HG03064 (cell line): ENCODE data around the gene APOL6.
"Not testable (repeated sequence)": the region's sequence is repeated elsewhere in the genome, so short reads cannot be mapped to it uniquely, and the experiment has no call there.

Experiments used
- ATAC-seq: cut with Tn5 transposase; IDR thresholded peaks from one replicate; pipeline ENCODE4 v1.9.1; 2021; ENCODE audit warnings: low read depth; ENCODE audit not compliant: unreplicated experiment

Gene APOL6

DNA sequence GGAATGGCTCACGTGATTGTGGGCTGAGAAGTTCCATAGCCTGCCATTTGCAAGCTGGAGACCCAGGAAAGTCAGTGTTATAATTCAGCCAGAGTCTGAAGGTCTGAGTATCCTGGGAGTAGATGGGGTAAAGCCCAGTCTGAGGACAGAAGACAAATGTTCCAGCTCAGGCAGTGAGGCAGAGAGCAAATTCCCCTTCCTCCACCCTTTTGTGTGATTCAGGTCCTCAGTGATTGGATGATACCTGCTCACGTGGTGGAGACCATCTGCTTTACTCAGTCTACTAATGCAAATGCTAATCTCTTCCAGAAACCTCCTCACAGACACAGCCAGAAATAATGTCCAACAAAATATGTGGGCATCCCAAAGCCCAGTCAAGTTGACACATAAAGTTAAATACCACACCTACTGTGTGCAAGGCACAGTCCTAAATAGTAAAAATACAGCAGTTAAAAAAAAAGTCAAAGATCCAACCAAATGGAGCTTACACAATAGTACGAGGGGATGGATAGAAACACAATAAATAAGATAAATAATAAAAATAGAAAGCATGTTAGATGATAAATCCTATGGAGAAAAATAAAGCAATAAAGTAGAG, 13.2 kb upstream of the APOL6 start:
- ATAC-seq: no peak

DNA sequence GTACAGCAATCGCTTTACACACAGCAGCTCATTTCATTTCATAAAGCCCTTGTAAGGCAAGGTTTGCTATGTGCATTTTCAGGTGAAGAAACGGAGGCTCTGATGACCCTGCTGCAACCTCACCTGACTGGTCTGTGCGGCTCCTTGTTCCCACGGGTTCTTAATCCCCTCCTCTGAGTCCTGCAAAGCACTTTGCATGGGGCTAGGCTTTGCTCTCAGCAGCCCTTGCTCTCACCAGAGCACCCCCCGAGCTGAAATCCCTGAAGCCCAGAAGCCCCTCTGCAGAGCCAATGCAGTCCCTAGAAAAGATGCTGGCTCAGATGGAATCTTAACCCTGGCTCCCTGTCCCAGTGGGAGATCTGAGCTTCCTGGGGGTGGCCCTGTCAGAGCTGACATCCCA, 11.0 kb upstream of the APOL6 start:
- ATAC-seq: no peak

DNA sequence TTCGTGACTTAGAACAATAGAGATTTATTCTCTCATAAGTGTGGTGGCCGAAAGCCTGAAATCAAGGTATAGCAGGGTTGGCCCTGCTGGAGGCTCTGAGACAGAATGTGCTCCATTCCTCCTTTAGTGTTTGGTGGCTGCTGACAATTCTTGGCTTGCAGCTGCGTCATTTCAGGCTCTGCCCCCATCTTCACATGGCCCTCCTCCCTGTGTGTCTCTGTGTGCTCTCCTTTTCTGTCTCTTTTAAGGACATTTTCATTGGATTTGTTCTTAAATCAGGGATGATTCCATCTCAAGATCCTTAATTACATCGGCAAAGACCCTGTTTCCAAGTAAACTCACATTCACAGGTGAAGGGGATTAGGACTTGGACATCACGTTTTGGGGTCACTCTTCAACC, 10.2 kb upstream of the APOL6 start:
- ATAC-seq: no peak

DNA sequence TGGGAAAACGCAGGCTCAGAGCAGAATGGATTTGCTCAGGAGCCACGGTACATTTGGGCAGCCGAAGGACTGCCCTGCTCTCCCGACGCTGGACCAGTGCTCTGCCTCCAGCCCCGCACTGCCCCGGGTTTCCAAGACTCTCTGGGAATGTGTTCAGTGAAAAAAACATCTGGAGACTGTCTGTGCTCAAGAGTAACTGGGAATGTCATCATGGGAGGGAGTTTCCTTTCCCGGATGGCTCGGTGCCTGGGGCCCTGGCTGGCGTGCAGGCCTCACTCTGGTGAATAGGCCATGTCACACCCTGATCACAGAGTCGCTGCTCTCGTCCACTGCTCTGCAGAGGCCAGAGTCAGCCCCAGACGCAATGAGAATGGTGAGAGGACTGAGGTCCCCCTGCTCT, 9.8 kb upstream of the APOL6 start:
- no peak for ATAC-seq

DNA sequence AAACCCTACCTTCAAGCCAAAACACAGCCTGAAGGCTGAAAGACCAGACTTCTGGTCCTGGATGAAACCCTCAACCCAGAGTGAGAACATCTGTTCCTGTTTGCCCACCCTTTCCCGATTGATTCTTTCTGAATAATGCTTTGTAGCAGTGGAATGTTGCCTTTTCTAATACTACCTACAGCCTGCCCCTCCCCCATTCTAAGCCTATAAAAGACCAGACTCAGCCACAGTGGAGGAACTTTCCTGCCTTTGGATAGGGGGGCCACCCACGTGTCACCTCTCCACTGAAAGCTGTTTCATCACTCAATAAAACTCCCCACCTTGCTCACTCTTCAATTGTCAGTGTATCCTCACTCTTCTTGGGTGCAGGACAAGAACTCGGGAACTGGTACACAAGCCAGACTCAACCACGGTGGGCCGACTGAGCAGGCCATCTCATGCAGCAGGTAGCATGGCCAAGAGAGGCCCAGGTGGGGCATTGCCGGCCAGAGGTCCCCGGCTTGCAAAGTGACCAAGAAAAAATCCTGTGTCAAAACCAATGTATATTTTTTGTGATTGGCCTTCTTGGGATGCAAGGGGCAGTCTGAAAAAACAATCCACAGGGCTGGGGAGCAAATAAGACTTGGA, 6.6 kb upstream of the APOL6 start:
- no peak for ATAC-seq

DNA sequence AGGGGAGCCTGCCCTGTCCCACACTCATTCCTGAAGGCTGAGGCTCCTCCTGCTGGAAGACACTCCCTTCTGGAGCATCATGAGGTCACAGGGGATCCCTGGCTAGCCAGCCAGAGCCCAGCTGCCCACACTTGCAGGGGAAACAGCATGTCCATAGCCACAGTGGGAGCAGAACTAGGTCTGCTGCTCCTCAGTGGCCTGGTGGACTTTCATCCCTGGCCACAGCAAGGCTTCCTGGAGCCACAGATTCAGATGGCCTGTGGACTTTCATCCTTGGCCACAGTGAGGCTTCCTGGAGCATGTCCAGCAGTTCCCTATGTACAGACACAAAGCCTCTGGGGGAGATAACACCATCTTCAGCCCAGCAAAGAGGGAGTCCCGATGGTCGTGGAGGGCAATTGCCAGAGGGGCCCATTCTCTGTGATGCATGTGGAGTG, 5.9 kb upstream of the APOL6 start:
- no peak for ATAC-seq

DNA sequence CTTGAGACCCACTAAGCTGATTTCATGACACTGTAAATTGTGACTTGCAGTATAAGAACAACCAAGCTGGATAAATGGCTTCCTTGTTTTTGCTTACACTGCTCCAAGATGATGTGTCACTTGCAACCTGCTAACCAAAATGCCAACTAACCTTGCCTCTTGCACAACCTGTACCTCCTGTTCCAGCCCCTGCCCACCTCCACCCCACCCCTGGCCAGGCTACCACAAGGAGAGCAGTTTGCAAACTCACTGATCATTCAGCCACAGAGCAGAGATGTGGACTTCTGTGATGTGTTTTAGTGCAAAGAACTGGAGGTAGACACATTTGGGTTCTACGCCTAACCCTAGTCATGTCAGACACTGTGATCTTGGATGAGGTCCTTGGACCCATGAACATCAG, 4.3 kb upstream of the APOL6 start:
- no peak for ATAC-seq

DNA sequence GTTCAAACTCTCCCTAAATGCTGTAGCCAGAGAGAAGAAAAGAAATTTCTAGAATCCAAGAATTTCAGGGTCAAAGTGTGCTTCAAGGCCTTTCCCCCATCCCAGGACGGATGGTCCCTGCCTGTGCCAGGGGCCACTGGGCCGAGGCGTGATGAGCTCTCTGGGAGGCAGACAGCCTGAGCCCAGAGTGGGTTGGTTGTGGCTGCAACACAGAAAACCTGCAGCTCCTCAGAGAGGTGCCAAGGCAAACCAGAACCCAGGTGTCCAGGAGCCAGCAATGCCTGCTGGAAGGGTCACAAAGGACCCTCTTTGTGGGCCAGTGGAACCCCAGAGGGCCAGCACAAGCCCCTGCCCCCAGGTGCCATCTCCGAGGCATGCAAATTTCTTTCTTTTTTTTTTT, 2.6 kb upstream of the APOL6 start:
- no peak for ATAC-seq

DNA sequence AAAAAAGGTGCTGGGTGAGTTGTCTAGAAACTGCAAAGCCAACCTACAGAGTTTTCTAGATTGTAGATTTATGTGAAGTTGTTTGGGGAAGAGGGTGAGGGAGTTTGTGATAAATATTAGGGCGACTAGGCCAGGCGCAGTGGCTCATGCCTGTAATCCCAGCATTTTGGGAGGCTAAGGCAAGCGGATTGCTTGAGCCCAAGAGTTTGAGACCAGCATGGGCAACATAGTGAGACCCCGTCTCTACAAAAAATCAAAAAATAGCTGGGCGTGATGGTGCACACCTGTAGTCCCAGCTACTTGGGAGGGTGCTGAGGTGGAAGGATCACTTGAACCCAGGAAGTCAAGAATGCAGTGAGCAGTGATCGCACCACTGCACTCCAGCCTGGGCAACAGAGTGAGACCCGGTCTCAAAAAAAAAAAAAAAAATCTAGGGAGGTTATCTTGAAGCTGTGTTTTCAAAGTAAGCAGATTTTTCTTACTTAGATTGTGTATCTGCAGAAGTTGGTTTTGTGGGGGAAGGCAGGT, 844 bp downstream of the APOL6 start:
- ATAC-seq: no peak

DNA sequence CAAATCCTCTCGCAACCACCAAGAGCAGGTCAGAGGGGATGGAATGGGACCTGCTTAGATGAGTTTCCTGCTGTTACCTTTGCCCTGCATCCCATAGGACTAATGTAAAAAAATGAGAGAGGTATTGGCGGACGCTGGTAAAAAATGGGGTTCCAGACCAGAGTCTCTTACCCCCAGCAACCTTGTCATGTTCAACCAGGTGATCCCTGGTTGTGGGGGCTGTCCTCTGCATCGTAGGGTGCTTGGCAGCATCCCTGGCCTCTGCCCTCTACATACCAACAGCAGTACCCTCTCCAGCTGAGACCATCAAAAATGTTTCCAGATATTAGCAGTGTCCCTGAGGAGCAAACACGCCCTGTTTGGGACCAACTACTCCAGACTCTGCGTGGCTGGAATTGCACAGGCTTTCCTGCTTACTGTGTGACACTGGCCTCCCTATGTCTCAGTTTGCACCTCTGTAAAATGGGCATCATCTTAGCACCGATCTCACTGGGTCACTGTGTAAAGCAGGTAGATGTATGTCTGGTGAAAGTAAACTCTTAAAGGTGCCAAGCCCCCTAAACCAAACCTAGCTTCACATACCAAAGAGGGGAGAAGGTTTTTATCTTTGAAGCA, 1.5 kb downstream of the APOL6 start:
- ATAC-seq: no peak

DNA sequence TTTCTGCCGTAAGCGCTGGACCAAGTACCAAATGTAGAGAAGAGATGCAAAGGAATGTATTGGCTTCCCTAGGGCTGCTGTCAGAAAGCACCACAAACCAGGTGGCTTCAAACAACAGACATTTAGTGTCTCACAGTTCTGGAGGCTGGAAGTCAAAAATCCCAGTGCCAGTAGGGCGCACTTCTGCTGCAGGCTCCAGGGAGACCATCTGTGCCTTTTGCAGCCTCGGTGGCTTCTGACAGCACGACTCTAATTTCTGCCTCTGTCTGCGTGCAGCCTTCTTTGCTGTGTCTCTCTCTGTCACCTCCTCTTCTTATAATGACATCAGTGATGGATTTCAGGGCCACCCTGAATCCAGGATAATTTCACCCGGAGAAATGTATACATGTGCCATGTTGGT, 2.8 kb downstream of the APOL6 start:
- no peak for ATAC-seq

DNA sequence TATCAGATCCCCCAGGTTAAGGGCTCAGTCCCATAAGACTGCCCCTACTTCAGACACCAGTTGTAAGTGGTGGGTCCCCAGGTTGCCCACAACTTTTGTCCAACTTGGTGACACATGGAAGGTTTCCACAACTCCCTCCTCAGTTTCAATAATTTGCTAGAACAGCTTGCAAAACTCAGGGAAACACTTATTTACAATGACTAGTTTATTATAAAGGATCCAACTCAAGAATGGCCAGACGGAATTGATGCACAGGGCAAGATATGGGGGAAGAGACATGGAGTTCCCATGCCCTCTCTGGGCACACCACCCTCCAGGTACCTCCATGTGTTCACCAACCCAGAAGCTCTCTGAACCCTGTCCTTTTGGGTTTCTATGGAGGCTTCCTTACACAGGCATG, 5.6 kb downstream of the APOL6 start:
- ATAC-seq: no peak

DNA sequence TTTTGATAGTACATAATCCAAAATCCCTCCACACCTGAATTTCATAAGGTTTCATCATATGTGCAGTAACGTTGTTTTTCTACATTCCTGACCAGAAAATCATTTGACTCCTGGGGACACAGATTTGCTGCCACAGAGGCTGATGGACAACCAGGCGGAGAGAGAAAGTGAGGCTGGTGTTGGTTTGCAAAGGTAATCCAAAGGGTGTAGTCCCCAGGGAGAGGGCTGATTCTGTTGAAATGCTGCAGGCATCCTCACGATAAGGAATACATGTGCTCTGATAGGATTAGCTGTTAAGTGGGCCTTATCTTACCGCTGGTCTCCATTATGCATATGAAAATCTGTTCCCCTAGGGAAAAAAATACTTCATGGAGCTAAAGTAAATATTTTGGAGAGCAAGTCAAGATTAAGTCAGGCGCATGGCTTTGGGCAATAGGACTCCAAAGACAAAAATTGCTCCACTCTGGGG, 8.1 kb downstream of the APOL6 start:
- ATAC-seq: no peak

DNA sequence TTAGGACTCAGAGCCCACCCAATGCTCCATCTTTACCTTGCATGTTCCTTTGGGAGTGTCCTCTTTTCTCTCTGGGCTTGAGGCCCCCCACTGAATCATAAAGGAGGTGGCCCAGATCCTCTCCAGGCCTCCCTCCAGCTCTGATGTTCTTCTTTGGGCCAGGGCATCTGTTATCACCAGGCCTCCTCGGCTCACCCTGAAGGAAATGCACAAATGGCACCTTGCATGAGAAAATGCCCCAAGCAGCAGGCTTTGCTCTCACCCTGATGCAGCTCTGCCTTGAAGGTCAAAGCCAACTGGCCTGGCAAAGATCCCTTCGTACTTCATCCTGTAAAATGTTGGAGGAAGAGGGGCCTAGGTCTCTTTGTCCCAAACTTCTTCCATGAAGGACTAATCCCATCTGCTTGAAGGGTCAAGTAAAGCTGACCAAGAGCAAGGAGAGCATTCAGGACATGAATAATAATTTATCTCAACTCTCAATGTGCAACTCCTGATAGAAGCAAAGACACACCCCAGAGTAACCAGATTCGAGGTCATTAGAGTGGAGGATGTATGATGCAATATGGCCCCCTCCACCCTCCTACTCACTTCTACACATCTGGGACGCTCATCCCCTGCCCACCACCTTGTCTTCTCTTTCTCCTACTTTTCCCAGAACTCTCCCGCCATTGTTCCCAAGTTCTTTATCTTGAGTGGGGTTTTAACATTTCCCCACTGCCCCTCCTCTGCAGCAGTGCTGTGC, 9.5 kb downstream of the APOL6 start:
- no peak for ATAC-seq

DNA sequence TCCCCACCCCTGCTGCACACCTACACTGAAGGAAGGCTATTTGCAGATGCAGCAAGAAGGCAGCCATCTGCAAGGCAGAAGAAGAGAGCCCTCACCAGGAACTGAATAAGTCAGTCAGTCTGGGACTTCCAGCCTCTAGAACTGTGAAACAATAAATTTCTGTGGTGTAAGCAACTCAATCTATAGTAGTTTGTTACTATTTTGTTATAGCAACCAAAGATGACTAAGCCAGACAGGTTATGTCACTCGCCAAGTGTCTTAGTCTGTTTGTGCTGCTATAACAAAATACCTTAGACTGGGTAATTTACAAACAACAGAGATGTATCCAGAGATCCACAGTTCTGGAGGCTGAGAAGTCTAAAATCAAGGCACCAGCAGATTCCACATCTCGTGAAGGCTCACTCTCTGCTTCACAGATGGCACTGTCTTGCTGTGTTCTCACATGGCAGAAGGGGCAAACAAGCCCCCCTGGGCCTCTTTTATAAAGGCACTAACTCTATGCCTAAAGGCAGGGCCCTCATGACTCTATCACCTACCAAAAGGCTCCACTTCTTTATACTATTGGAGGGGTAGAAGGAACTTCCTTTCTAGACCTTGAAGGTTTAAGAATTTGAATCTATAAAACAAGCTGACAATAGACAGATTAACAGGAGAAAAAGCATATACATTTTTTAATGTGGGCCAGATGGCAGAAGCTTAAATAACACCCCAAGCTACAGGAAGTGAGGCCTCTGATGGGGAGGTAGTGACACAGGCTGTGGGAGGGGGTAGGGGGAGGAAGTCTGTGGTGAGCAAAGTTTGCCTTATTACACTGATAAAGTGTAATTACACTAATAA, 12.3 kb downstream of the APOL6 start:
- ATAC-seq: no peak

DNA sequence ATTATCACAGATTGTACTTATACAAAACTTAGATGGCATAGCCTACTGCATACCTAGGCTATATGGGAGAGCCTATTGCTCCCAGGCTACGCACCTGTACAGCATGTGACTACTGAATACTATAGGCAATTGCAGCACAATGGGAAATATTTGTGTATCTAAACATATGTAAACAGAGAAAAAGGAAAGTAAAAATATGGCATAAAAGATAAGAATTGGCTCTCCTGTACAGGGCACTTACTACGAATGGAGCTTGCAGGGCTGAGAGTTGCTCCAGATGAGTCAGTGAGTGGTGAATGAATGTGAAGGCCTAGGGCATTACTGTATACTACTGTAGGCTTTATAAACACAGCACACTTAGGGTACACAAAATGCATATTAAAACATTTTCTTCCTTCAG, 13.2 kb downstream of the APOL6 start:
- no peak for ATAC-seq

DNA sequence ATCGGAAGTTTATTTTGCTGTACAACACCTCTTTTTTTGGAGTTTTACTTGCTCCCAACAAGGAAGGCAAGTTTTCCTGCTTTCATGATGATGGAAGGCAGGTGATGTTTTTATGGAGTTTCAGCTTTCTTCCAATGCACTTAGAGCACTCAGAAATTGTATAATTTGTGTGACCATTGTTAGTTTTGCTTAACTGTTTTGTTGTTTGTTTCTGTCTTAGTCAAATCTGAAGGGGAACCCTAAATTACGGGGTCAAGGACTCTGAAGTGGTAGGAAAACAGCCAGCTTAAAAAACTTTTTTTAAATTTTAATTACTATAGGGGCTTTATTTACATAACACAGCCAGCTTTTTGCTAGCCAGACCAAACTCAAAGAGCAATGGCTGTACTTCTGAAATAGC, 14.7 kb downstream of the APOL6 start:
- ATAC-seq: no peak

DNA sequence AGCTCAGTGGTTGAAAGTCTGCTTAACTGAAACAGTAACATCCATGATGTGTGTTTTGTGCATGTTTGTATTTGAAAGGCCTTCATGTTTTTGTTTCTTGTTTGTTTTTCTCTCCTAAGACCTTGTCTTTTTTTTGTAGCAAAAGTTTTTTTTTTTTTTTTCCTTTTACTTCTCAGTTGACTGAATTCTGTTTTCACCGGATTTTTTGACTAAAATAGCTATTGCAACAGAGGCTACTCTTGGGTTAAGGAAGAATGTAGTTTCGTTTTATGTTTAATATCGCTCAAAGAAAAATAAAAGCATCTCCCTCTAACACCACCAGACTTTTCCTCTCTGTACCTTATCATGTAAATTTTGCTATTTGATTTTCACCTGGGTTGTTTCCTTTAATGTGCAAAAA, 15.1 kb downstream of the APOL6 start:
- ATAC-seq: no peak

DNA sequence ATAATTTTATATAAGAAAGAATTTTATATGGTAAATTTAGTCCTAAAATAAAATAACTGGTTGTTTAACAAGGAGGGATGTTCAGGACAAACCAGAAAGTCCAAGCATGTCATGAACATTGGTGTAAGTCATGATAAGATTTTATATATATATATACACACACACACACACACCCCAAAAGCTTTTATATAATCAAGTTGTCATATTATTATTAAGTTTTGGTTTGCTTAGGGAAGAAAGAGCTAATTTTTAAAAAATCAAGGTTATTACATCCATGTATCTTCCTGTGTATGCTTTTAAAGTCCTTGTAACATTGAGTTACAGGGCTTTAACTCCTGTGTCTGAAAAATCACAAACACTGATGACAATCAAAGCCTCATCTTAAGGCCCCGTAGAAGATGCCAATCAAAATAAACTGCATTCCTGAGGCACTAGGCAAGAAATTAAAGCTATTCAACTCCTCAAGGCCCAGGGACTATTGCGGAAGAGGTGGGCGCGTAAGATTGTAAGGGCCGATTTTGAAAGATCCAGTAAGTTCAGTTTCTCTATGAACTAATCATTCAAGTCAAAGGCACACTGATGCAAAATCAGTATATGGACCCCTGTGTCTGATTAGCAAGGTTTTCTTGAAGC, 16.8 kb downstream of the APOL6 start:
- no peak for ATAC-seq

DNA sequence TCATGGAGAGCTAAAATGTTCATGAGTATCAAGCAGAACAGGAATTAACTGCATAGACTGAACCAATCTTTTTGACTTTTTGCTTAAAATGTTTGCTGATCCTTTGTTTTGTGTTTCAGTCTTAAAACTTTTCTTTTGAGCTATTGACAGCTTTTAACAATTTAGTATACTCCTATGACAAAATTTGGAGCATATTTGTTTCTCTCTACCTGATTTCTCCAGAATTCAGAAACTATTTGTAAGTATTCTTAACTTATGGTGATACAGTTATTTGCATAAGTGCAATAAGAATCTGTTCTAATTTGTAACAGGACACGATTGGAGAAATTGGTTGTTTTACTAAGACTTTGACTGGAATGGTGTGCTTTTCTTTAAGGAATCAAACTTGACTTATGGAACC, 18.5 kb downstream of the APOL6 start:
- not testable (repeated sequence) for ATAC-seq
